Glutamatergic neuron (in vitro differentiated cells): ENCODE data around the gene PLXDC1. TPM values are rescaled to one million over a fixed set of nuclear protein-coding genes. Genes with fewer than 3 reads are reported as not detected.
"Not testable (repeated sequence)": the region's sequence is repeated elsewhere in the genome, so short reads cannot be mapped to it uniquely, and the experiment has no call there.

Source experiments
- DNase-seq: peaks from one replicate; pipeline ENCODE4 v3.0.0; 2022
- H3K27ac Mint-ChIP-seq: one replicate; pipeline ENCODE4 v1.8.0; 2020; ENCODE audit warnings: mild to moderate bottlenecking, mixed read lengths, inconsistent platforms; ENCODE audit not compliant: unreplicated experiment
- H3K27me3 Mint-ChIP-seq: one replicate; pipeline ENCODE4 v1.8.0; 2020; ENCODE audit warnings: mild to moderate bottlenecking, moderate library complexity, mixed read lengths, inconsistent platforms; ENCODE audit not compliant: unreplicated experiment
- H3K36me3 Mint-ChIP-seq: one replicate; pipeline ENCODE4 v1.8.0; 2020; ENCODE audit warnings: mild to moderate bottlenecking, mixed read lengths, inconsistent platforms; ENCODE audit not compliant: unreplicated experiment
- H3K4me1 Mint-ChIP-seq: one replicate; pipeline ENCODE4 v1.8.0; 2020; ENCODE audit warnings: mild to moderate bottlenecking, low read depth, mixed read lengths, inconsistent platforms; ENCODE audit not compliant: unreplicated experiment
- H3K4me3 Mint-ChIP-seq: one replicate; pipeline ENCODE4 v1.8.0; 2020; ENCODE audit warnings: mild to moderate bottlenecking, mixed read lengths, inconsistent platforms; ENCODE audit not compliant: unreplicated experiment
- H3K9me3 Mint-ChIP-seq: one replicate; pipeline ENCODE4 v1.8.0; 2020; ENCODE audit warnings: mild to moderate bottlenecking, moderate library complexity, mixed read lengths, inconsistent platforms; ENCODE audit not compliant: unreplicated experiment
- total RNA-seq: library from RNA; stranded (reverse); fragmentation: NEBNext Ultra II Directional; extraction: Animal tissue kit (Norgen Biotek cat#: 25700); gene quantifications from one replicate; pipeline ENCODE4 v1.2.1, GENCODE V29; 2021; ENCODE audit not compliant: unreplicated experiment
- TF ChIP-seq, protein P1 (sequence below): fragments of 200-600 bp; sonication (generic); IDR thresholded peaks from one replicate; pipeline ENCODE4 v1.5.0; 2021; ENCODE audit not compliant: partially characterized antibody, unreplicated experiment

Gene PLXDC1
- total RNA-seq, 1 donor from 2014 or later, result not detected

DNA sequence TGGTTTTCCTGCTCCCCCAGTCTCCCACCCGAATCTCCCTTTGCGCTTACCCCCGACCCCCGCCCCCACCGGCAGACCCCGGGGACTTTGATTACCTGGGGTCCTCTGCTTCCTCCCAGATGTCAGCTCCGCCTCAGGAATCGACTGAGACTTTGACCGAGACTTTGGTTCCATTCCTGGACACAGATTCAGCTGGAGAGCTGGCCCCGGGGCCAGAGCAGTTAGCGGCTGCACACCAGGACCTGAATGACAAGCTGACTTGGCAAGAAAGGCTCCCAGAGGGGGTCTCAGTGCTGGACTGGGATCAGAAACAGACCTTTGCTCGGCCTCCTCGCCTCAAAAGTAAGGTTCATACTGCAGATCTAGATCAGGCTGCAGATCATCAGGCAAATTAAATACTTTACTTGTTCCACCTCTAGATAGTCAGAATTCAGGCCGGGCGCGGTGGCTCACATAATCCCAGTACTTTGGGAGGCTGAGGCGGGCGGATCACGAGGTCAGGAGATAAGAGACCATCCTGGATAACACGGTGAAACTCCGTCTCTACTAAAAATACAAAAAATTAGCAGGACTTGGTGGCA is 123.9 kb downstream of the PLXDC1 start:
- DNase-seq, result no peak
- peaks cover 2% of the 10 kb centered on the region for H3K9me3 Mint-ChIP-seq
- H3K36me3 Mint-ChIP-seq, result peaks cover 14% of the 10 kb centered on the region
- TF ChIP-seq, protein P1, sequence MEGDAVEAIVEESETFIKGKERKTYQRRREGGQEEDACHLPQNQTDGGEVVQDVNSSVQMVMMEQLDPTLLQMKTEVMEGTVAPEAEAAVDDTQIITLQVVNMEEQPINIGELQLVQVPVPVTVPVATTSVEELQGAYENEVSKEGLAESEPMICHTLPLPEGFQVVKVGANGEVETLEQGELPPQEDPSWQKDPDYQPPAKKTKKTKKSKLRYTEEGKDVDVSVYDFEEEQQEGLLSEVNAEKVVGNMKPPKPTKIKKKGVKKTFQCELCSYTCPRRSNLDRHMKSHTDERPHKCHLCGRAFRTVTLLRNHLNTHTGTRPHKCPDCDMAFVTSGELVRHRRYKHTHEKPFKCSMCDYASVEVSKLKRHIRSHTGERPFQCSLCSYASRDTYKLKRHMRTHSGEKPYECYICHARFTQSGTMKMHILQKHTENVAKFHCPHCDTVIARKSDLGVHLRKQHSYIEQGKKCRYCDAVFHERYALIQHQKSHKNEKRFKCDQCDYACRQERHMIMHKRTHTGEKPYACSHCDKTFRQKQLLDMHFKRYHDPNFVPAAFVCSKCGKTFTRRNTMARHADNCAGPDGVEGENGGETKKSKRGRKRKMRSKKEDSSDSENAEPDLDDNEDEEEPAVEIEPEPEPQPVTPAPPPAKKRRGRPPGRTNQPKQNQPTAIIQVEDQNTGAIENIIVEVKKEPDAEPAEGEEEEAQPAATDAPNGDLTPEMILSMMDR, result no peak
- peak overlapping the region; percentile 30 for H3K4me3 Mint-ChIP-seq
- peaks cover 14% of the 10 kb centered on the region for H3K27me3 Mint-ChIP-seq
- no peak overlapping the region for H3K27ac Mint-ChIP-seq
- no peaks in the 10 kb centered on the region for H3K4me1 Mint-ChIP-seq

DNA sequence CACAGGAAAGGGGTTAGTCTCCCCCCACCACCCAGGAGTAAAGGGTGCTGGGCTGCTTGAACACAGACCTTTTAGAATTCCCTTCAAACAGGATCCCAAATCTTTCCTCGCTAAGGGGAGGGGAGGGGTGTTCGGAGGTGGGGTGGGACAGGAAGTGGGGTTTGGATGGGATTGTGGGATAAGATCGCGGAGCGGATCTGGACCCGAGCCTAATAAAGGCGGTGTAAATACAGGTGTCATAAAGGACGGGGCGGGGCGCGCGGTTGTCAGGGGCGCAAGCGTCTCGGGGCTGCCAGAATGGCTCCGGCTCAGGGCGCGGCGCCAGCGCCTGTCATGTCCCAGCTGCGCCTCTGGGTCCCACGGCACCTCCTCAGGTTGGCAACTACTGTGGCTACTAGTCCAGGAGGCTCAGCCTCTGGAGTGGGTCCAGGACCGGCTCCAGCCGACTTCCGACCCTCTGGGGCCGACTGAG is 124.4 kb downstream of the PLXDC1 start:
- peaks cover 11% of the 10 kb centered on the region for H3K27me3 Mint-ChIP-seq
- peaks cover 10% of the 10 kb centered on the region for H3K36me3 Mint-ChIP-seq
- peak overlapping the region; percentile 30 for H3K4me3 Mint-ChIP-seq
- DNase-seq, result peak; percentile 38
- no peaks in the 10 kb centered on the region for H3K9me3 Mint-ChIP-seq
- H3K4me1 Mint-ChIP-seq, result no peaks in the 10 kb centered on the region
- TF ChIP-seq, protein P1, result no peak
- H3K27ac Mint-ChIP-seq, result no peak overlapping the region

DNA sequence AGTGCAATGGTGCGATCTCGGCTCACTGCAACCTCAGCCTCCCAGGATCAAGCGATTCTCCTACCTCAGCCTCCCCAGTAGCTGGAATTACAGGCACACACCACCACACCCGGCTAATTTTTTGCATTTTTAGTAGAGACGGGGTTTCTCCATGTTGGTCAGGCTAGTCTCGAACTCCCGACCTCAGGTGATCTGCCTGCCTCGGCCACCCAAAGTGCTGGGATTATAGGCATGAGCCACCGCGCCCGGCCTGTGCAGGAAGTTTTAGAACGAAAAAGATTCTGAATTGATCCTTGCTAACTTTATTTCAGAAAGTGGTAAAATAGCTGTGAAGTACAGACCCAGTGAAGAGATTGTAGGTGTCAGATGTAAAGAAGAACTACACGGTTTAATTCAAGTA is 125.1 kb downstream of the PLXDC1 start:
- H3K4me1 Mint-ChIP-seq, H3K27ac Mint-ChIP-seq, DNase-seq, H3K9me3 Mint-ChIP-seq, H3K27me3 Mint-ChIP-seq, H3K36me3 Mint-ChIP-seq: not testable (repeated sequence)
- H3K4me3 Mint-ChIP-seq, result peak overlapping the region; percentile 30

DNA sequence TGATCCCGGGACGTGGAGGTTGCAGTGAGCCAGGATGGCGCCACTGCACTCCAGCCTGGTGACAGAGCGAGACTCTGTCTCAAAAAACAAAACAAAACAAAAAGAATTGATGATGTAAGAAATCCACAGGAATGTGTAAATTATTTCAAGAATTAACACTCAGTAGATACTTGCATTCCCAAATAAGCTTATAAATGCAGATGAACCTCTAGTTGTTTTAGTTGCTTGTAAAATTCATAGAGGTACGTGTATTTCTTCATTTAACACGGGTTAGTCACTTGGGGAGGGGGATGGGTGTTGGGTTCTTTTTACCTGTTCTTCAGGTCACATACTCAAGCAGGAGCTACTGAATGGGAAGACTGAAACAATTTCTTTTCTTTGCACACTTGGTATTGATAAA is 128.5 kb downstream of the PLXDC1 start:
- no peak for DNase-seq
- no peak overlapping the region for H3K27ac Mint-ChIP-seq
- no peaks in the 10 kb centered on the region for H3K4me1 Mint-ChIP-seq
- no peaks in the 10 kb centered on the region for H3K9me3 Mint-ChIP-seq
- H3K36me3 Mint-ChIP-seq, result no peaks in the 10 kb centered on the region
- TF ChIP-seq, protein P1, result no peak
- no peak overlapping the region for H3K4me3 Mint-ChIP-seq
- no peaks in the 10 kb centered on the region for H3K27me3 Mint-ChIP-seq

DNA sequence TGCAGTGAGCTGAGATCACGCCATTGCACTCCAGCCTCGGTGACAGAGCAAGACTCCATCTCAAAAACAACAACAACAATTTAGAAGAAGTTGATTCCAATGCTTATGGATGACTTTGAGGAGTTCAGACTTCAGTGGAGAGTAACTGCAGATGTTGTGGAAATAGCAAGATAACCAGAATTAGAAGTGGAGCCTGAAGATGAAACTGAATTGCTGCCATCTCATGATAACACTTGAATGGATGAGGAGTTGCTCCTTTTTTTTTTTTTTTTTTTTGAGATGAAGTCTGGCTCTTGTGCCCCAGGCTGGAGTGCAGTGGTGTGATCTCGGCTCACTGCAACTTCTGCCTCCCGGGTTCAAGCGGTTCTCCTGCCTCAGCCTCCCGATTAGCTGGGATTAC is 131.4 kb downstream of the PLXDC1 start:
- not testable (repeated sequence) for H3K27me3 Mint-ChIP-seq, H3K4me3 Mint-ChIP-seq, DNase-seq, H3K9me3 Mint-ChIP-seq, H3K27ac Mint-ChIP-seq, H3K4me1 Mint-ChIP-seq, H3K36me3 Mint-ChIP-seq

DNA sequence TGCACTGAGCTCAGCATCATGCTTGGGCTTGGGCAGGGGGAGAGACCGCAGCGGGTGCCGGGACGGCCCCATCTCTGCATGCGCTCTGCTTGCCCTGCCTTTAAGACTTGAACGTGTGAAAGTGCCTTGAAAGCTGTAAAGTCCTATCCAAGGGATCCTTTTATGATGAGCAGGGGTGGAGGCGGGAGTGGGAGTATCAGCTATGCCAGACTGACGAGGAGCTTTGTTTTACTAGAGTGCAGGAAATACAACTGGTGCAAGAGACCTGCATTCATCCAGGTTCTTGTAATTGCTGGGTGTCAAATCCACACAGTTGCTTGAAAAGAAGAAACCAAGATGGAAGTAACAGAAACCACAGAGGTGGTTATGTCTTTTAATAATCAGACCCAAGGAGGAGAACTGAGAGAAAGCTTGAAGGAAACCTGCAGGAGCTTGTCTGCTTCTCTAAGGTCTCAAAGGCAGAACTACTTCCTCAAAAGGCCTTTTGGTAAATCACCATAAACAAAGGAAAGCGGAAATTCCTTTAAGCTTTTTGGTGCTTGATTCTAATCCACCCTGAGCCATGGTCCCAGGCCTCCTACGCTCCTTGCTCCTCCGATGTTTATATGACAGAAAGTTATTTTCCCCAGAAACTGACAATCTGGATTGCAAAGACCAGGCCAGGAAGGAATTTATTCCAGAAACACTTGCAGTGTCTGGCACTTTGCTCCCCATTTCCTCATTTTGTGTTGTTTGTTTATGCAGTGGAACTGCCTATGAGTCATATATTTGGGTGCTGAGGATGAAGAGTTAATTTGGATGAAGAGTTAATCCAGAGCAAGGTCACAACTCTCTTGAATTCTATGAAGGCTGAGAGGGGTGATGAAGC is 132.9 kb downstream of the PLXDC1 start:
- H3K4me1 Mint-ChIP-seq, result no peaks in the 10 kb centered on the region
- H3K4me3 Mint-ChIP-seq, result no peak overlapping the region
- H3K9me3 Mint-ChIP-seq, result no peaks in the 10 kb centered on the region
- H3K27ac Mint-ChIP-seq, result no peak overlapping the region
- DNase-seq, result no peak
- H3K36me3 Mint-ChIP-seq, result no peaks in the 10 kb centered on the region
- TF ChIP-seq, protein P1, result no peak
- no peaks in the 10 kb centered on the region for H3K27me3 Mint-ChIP-seq
